HL-60/S4 treated with retinoic acid at 250 ng/mL for 4 days and 3 days (cell line): ENCODE results near the gene SMIM5.
"Not testable (repeated sequence)": the region's sequence is repeated elsewhere in the genome, so short reads cannot be mapped to it uniquely, and the experiment has no call there.

Source experiments
- in situ Hi-C: fragments of 300-500 bp; cut with MboI; formaldehyde crosslinking; loops from 2 replicates; pipeline ENCODE4 v1.7.0; 2022; ENCODE audit warnings: low sequenced_read_pairs

SMIM5 gene, protein sequence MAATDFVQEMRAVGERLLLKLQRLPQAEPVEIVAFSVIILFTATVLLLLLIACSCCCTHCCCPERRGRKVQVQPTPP

GRCh38 chr17:75632863-75633485 is at the start of gene SMIM5:
TSS of gene SMIM5 (plus strand) at chr17:75633434. CDS start at chr17:75640202, 6,768 bp downstream.
- in situ Hi-C loops: no loop called here

DNA sequence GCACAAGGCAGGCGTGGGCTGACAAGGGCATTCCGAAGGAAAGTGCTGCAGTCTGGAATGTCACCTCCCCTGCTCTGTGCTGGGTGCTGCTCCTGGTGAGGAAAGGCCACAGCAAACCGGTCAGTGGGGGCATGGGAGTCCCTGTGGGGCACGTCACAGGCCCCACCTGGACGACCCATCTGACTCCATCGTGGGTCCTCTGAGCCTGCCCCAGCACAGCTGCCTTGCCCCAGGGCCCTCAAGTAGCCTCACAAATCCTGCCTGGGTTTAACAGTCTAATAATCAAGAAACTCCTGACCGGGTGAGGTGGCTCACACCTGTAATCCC is 48.4 kb upstream of the SMIM5 start:
- in situ Hi-C loops: no loop called here

- in situ Hi-C loops: no loop called here
Measured at GRCh38 chr17:75587675-75588595, 45.3 kb upstream of the SMIM5 start, which contains the start of gene MYO15B. TSS of gene MYO15B (plus strand) at chr17:75587800. CDS start at chr17:75588058, 258 bp downstream.

DNA sequence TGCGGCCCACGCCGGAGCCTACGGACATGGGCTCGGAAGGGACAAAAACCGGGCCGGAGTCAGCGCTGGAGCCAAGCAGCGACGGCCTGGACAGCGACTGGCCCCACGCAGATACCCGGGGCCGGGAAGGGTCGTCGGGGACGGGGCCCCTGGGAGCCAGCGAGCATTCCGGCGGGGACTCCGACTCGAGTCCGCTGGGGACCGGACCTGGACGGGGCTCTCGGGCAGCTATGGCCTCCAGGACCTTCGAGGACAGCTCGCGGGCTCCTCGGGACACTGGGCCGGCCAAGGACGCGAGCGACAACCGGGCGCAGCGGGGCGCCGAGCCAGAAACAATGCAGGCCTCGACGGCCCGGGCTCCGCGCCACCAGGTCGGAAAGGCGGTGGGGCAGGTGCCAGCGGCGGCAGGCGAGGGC is 44.6 kb upstream of the SMIM5 start:
- in situ Hi-C loops: no loop called here

DNA sequence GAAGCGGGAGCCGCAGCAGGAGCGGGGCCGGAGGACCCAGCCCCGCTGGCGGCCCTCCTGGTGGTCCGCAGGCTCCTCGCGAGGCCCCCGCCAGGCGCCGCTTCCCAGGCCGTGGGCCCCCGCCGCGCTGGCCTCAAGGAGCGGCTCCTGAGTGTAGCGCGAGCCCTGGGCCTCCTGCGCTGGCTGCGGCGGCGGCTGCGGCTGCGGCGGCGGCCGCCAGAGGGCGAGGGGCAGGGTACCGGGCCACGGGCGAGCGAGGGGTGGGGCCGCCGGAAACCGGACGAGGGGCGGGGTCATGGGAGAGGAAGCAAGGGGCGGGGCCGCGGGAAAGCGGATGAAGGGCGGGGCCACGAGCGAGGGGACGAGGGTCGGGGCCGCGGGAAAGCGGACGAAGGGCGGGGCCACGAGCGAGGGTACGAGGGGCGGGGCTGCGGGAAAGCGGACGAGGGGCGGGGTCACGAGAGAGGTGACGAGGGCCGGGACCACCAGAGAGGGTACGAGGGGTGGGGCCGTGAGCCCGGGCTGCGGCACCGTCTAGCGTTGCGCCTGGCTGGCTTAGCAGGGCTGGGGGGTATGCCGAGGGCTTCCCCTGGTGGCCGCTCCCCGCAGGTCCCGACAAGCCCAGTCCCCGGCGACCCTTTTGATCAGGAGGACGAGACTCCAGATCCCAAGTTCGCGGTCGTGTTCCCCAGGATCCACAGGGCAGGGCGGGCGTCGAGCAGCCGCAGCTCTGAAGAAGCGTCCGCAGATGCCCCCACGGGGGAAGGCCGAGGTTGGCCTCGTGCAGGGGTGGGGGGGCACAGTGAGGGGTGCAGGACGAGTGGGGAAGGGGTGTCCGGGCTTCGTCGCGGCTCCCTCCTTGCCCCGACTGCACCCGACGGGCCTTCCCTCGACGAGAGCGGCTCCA is 44.0 kb upstream of the SMIM5 start:
- in situ Hi-C loops: no loop called here

DNA sequence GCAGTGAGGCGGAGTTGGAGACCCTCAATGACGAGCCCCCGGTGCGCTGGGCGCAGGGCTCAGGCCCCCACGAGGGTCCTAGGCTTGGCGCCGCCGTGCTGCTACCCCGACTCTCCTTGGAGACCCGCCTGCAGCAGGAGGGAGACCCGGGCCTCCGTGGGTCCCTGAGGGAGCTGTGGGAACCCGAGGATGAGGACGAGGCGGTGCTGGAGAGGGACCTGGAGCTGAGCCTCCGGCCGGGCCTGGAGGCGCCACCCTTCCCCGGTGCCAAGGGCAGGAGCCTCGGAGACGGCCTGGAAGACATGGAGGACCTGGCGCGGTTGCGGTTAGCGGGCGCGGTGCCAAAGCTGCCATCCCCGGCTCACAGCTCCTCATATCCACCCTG is 43.3 kb upstream of the SMIM5 start:
- in situ Hi-C loops: no loop called here

GRCh38 chr17:75590314-75590761 is 42.9 kb upstream of the SMIM5 start:
- in situ Hi-C loops: no loop called here

GRCh38 chr17:75590849-75591721 is 42.1 kb upstream of the SMIM5 start:
- in situ Hi-C loops: no loop called here

- in situ Hi-C loops: no loop called here
Measured at GRCh38 chr17:75591722-75592302, 41.4 kb upstream of the SMIM5 start.

DNA sequence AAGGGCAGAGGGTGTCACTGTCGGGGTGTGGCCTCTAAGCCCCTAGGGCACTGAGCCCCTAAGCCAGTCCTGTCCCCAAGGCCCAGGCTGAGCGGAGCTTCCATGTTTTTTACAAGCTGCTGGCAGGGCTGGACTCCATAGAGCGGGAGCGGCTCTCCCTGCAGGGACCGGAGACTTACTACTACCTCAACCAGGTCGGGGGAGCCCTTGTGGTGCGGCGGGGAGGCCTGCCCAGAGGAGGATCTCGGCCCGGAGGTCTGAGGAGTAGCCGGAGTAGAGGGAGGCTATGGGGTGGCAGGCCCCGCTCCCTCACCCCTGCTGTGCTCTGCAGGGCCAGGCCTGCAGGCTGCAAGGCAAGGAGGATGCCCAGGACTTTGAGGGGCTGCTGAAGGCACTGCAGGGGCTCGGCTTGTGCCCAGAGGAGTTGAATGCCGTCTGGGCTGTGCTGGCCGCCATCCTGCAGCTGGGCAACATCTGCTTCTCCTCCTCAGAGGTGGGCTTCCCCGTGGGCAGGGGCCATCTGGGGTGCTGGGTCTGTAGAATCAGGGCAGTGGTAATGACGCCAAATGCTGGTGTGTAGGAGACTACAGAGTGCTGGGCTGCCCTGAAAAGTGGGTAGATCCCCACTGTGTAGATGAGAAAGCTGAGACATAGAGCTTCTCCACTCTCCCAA is 40.8 kb upstream of the SMIM5 start:
- in situ Hi-C loops: no loop called here

GRCh38 chr17:75593430-75593829 is 39.8 kb upstream of the SMIM5 start:
- in situ Hi-C loops: not testable (repeated sequence)

- in situ Hi-C loops: no loop called here
Measured at GRCh38 chr17:75594499-75595283, 38.5 kb upstream of the SMIM5 start.

DNA sequence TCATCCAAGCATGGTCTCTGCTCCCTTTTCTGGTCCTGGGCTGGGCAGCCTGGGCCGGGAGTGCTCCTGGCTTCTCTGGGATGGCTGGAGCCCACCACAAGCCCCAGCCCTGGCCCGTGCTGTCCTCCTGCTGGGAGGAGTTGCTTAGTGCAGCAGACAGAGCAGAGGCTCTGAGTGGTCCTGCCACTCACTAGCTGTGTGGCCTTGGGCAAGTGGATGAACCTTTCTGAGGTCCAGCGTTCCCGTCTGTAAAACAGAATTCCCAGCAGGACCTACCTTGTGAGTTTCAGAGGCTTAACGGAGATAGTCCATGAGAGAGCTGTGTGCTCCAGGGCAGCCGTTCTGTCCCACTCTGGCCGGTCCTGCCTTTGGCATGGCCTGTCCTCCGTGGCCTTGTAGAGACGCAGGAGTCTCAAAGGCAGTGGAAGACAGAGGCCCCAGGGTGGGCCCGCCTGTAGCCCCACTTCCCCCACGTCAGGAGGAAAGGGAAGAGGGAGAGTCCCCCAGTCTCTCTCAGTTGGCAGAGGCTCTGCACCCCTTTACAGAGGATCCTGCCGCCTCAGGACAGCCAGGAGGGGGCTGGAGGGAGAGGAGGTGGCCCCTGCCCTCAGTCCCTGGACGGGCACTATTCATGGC is 37.8 kb upstream of the SMIM5 start:
- in situ Hi-C loops: no loop called here

DNA sequence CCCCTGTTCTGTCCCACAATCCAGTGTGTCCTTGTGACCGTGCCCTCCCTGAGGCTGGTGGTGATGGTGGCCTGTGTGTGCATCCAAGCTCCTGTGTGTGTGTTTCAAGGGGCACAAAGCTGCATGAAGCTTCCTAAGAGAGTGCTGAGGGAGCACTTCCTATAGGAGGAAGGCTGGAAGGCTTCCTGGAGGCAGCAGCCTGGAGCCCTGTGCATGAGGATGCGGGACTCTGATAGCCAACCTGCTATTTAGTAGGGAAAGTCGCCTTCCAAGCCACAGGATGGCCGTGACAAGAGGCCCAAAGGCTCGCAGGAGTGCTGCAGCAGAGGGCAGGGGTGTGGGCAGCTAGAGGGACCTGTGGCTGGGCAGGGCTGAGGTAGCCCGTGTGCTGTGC is 37.3 kb upstream of the SMIM5 start:
- in situ Hi-C loops: no loop called here

- in situ Hi-C loops: no loop called here
Measured at GRCh38 chr17:75596320-75597087, 36.7 kb upstream of the SMIM5 start.

DNA sequence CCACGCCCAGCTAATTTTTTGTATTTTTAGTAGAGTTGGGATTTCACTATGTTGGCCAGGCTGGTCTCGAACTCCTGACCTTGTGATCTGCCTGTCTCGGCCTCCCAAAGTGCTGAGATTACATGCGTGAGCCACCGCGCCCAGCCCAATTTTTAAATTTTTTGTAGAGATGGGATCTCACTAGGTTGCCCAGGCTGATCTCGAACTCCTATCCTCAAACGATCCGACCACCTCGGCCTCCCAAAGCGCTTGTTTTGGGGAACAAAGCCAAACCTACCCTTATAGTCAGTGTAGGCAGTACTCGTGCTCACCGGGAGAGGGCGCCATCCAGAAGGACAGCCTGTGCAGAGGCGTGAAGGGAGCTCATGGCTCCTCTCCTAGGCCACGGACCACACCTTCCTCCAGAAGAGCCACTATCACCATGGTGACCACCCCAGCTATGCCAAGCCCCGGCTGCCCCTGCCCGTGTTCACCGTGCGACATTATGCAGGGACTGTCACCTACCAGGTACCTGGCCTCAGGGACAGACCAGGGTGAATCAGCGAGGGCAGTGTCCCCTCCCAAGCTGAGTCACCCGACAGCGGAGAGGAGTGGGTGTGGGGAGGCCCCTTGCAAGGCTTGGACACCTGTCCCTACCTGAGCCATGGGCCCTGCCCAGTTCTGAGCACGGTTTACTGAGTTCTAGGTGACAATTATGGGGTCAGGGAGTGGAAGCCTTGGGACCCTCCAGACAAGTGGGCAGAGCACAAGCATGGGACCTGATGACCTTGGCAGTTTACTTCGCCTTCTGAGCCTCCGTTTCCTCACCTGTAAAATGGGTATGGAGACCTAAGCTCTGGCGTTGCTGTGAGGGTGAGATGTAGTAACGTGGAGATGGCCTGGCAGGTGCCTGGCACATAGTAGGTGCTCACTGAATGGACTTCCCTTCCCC is 31.9 kb upstream of the SMIM5 start:
- in situ Hi-C loops: no loop called here
